Sigmoid colon (tissue), 4 donors: ENCODE measurements around the gene NDUFS1.

Experiments used
- CTCF ChIP-seq, 4 experiments: fragments of 450-650 bp in 3 of 4; fragments of 200-600 bp in 1 of 4; IDR thresholded peaks; one replicate each; pipeline ENCODE4 v1.5.1; 2016 to 2019; ENCODE audit warnings: antibody characterized with exemption in 4 of 4, mild to moderate bottlenecking in 3 of 4, moderate library complexity in 2 of 4
- POLR2A ChIP-seq, 2 donors: fragments of 450-650 bp; IDR thresholded peaks; one replicate each; pipeline ENCODE4 v1.6.1; 2016; ENCODE audit warnings: antibody characterized with exemption in 2 of 2, mild to moderate bottlenecking in 2 of 2, moderate library complexity in 2 of 2
- POLR2AphosphoS5 ChIP-seq, 4 donors: sonication (generic); formaldehyde crosslinking; IDR thresholded peaks; one replicate each; pipeline ENCODE4 v1.6.1; 2017; ENCODE audit warnings: antibody characterized with exemption in 4 of 4

GRCh38 chr2:206098471-206098870 is 60.8 kb downstream of the NDUFS1 start:
- TF ChIP-seq POLR2AphosphoS5 (IDR thresholded peaks at IDR 0.05) = no peak
- no peak for TF ChIP-seq CTCF (IDR thresholded peaks at IDR 0.05)
- no peak for TF ChIP-seq POLR2A (IDR thresholded peaks at IDR 0.05)
